ENCODE measurements around the gene TRIP12.
"Not testable (repeated sequence)": the region's sequence is repeated elsewhere in the genome, so short reads cannot be mapped to it uniquely, and the experiment has no call there.

Gene TRIP12

GRCh38 chr2:229728370-229728769, 193.4 kb downstream of the TRIP12 start:
- H3K9me3 ChIP-seq (ENCODE audit: insufficient read depth, low read depth, low read length): no peaks in the 10 kb centered on the region
- no peaks in the 10 kb centered on the region for H3K27me3 ChIP-seq (ENCODE audit: insufficient read depth, low read length, poor library complexity, severe bottlenecking)
- H3K9ac ChIP-seq (ENCODE audit: low read depth, low read length, poor library complexity, severe bottlenecking): no peak overlapping the region
- H3K4me3 ChIP-seq (ENCODE audit: low read length, poor library complexity, severe bottlenecking): no peak overlapping the region
- no peaks in the 10 kb centered on the region for H3K4me1 ChIP-seq (ENCODE audit: insufficient read depth, low read length, poor library complexity, severe bottlenecking)
- H3K9me2 ChIP-seq (replicated peaks; ENCODE audit: low read depth, low read length): no peaks in the 10 kb centered on the region
- H4K20me1 ChIP-seq (ENCODE audit: insufficient read depth, low read length, poor library complexity, severe bottlenecking): no peaks in the 10 kb centered on the region
- no peaks in the 10 kb centered on the region for H3F3A ChIP-seq (ENCODE audit: low read depth)
- no peak overlapping the region for H2AFZ ChIP-seq (ENCODE audit: low read length)
- TF ChIP-seq CTCF (conservative IDR thresholded peaks at IDR 0.05; ENCODE audit: low read length) (no peak), EZH2phosphoT487 (IDR thresholded peaks at IDR 0.05; ENCODE audit: borderline replicate concordance) (no peak)
- no peaks in the 10 kb centered on the region for H3K36me3 ChIP-seq (ENCODE audit: insufficient read depth, low read length)
- no peak overlapping the region for H3K4me2 ChIP-seq (ENCODE audit: low read depth, low read length, poor library complexity, severe bottlenecking)
- H3K79me2 ChIP-seq (ENCODE audit: insufficient read depth, low read length): no peaks in the 10 kb centered on the region

- Histone ChIP-seq H3K4me3 (ENCODE audit: low read length, poor library complexity, severe bottlenecking) (no peak overlapping the region), H3K4me2 (ENCODE audit: low read depth, low read length, poor library complexity, severe bottlenecking) (no peak overlapping the region), H3K79me2 (ENCODE audit: insufficient read depth, low read length) (no peaks in the 10 kb centered on the region), H3K9me3 (ENCODE audit: insufficient read depth, low read depth, low read length) (no peaks in the 10 kb centered on the region), H3K9me2 (replicated peaks; ENCODE audit: low read depth, low read length) (no peaks in the 10 kb centered on the region), H3K36me3 (ENCODE audit: insufficient read depth, low read length) (no peaks in the 10 kb centered on the region), H3K9ac (ENCODE audit: low read depth, low read length, poor library complexity, severe bottlenecking) (no peak overlapping the region), H4K20me1 (ENCODE audit: insufficient read depth, low read length, poor library complexity, severe bottlenecking) (no peaks in the 10 kb centered on the region), H3K27me3 (ENCODE audit: insufficient read depth, low read length, poor library complexity, severe bottlenecking) (no peaks in the 10 kb centered on the region), H2AFZ (ENCODE audit: low read length) (no peak overlapping the region), H3F3A (ENCODE audit: low read depth) (no peaks in the 10 kb centered on the region), H3K4me1 (ENCODE audit: insufficient read depth, low read length, poor library complexity, severe bottlenecking) (no peaks in the 10 kb centered on the region)
- TF ChIP-seq CTCF (conservative IDR thresholded peaks at IDR 0.05; ENCODE audit: low read length) (no peak), EZH2phosphoT487 (IDR thresholded peaks at IDR 0.05; ENCODE audit: borderline replicate concordance) (no peak)
These were observed 195.2 kb downstream of the TRIP12 start for GRCh38 chr2:229726643-229727042.

GRCh38 chr2:229725716-229726574, 195.9 kb downstream of the TRIP12 start:
- no peaks in the 10 kb centered on the region for H3K36me3 ChIP-seq (ENCODE audit: insufficient read depth, low read length)
- no peaks in the 10 kb centered on the region for H3K27me3 ChIP-seq (ENCODE audit: insufficient read depth, low read length, poor library complexity, severe bottlenecking)
- H3K4me3 ChIP-seq (ENCODE audit: low read length, poor library complexity, severe bottlenecking): no peak overlapping the region
- H3K79me2 ChIP-seq (ENCODE audit: insufficient read depth, low read length): no peaks in the 10 kb centered on the region
- no peak for TF ChIP-seq CTCF (conservative IDR thresholded peaks at IDR 0.05; ENCODE audit: low read length)
- no peak for TF ChIP-seq EZH2phosphoT487 (IDR thresholded peaks at IDR 0.05; ENCODE audit: borderline replicate concordance)
- no peaks in the 10 kb centered on the region for H3K9me3 ChIP-seq (ENCODE audit: insufficient read depth, low read depth, low read length)
- H3F3A ChIP-seq (ENCODE audit: low read depth): no peaks in the 10 kb centered on the region
- no peak overlapping the region for H3K9ac ChIP-seq (ENCODE audit: low read depth, low read length, poor library complexity, severe bottlenecking)
- no peak overlapping the region for H2AFZ ChIP-seq (ENCODE audit: low read length)
- H3K9me2 ChIP-seq (replicated peaks; ENCODE audit: low read depth, low read length): no peaks in the 10 kb centered on the region
- no peaks in the 10 kb centered on the region for H3K4me1 ChIP-seq (ENCODE audit: insufficient read depth, low read length, poor library complexity, severe bottlenecking)
- H4K20me1 ChIP-seq (ENCODE audit: insufficient read depth, low read length, poor library complexity, severe bottlenecking): no peaks in the 10 kb centered on the region
- no peak overlapping the region for H3K4me2 ChIP-seq (ENCODE audit: low read depth, low read length, poor library complexity, severe bottlenecking)

- H3K9ac ChIP-seq (ENCODE audit: low read depth, low read length, poor library complexity, severe bottlenecking); H2AFZ ChIP-seq (ENCODE audit: low read length): not testable (repeated sequence)
These were observed 198.6 kb downstream of the TRIP12 start for GRCh38 chr2:229723192-229723591.

More at GRCh38 chr2:229723192-229723591, 198.6 kb downstream of the TRIP12 start:
- H3K36me3 ChIP-seq (ENCODE audit: insufficient read depth, low read length); H3K4me2 ChIP-seq (ENCODE audit: low read depth, low read length, poor library complexity, severe bottlenecking); H3K9me3 ChIP-seq (ENCODE audit: insufficient read depth, low read depth, low read length); H3K9me2 ChIP-seq (replicated peaks; ENCODE audit: low read depth, low read length); H3K27me3 ChIP-seq (ENCODE audit: insufficient read depth, low read length, poor library complexity, severe bottlenecking); H4K20me1 ChIP-seq (ENCODE audit: insufficient read depth, low read length, poor library complexity, severe bottlenecking); H3K4me3 ChIP-seq (ENCODE audit: low read length, poor library complexity, severe bottlenecking); H3K79me2 ChIP-seq (ENCODE audit: insufficient read depth, low read length); H3K4me1 ChIP-seq (ENCODE audit: insufficient read depth, low read length, poor library complexity, severe bottlenecking); H3F3A ChIP-seq (ENCODE audit: low read depth): not testable (repeated sequence)

All from Loucy (cell line).